Activated gamma-delta T cell treated with Interleukin-2 at 50 U/mL for 16 hours (primary cell): Measurements from ENCODE around the gene WSB2.
A peak's percentile ranks its signal among the peaks of the same experiment; 100 is the strongest.

Source experiments
- DNase-seq: peaks from one replicate; pipeline ENCODE4 v3.0.0-alpha.2; 2020

WSB2 gene

DNA sequence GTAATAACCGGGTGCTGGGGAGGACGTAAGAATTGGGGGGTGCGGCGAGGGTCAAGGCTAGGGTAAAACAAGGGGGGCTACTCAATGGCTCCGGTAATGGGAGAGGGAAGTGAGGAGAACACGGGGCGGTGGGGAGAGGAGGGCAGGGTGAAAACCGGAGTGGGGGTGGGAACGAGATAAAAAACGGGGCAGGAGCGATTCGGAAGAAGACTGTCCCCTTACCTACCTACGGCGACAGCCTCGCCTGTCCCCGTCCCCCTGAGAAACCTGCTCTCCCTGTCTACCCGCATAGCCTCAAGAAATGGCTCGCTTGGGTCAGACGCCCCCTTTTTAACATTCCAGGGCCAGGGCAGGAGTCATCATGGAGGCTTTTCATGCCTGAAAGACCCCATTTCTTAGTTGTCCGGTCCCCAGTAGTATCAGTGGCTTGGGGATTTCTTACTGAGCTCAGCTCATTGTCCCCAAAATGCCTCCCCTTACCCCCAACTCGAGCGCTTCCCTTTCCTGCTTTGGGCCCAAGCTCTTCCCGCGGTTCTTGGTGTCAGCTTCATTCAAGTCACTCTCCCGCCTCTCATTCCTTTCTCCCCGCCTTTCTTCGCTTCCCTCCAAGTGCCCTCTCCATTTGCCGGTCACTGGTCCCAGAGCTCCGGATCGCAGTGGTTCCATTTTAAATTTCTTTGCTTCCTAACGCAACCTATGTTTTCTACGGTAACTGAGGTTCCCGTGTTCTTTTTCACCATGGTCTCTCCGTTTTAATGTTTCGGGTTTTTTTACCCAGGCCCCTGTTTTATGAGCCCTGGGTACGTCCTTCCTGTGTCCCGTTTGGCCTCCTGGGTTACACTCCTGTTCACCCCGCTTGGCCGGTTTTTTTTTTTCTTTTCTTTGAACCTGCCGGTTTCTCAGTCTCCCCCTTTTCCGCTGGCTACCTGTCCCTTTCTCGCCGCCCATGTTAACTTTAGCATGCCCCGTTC is 1.2 kb upstream of the WSB2 start:
- DNase-seq: no peak

DNA sequence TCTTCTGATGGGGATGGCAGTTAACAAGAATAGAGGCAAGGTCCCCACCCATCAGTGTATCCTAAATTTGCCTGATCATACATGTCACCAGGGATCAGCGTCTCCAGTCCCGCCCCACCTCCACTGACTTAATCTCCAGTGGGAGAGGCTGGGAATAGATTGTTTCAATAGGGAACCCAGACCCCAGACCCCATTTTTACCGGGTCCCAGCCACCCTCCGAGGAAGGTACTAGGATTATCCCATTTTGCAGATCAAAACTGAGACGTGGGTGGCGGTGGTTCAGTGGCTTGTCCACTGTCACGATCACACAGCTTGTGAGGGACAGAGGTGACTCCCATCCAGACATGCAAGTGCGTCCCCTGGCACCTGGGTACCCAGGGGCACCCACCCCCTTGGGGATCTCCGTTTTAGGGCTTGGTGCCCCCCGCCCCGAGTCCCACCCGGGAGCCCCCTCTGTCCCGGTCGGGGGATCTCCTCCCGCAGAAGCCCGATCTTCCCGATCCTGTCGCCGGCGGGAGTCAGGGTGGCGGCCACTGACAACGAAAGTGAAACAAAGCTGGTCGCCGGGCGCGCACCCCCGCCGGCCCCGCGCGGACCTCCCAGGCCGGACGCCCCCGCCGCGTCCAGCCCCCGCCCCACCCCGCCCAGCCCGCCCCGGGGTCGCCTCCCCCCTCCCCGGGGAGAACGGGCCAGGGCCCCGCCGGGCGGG is 523 bp downstream of the WSB2 start:
- DNase-seq: peak; percentile 11

DNA sequence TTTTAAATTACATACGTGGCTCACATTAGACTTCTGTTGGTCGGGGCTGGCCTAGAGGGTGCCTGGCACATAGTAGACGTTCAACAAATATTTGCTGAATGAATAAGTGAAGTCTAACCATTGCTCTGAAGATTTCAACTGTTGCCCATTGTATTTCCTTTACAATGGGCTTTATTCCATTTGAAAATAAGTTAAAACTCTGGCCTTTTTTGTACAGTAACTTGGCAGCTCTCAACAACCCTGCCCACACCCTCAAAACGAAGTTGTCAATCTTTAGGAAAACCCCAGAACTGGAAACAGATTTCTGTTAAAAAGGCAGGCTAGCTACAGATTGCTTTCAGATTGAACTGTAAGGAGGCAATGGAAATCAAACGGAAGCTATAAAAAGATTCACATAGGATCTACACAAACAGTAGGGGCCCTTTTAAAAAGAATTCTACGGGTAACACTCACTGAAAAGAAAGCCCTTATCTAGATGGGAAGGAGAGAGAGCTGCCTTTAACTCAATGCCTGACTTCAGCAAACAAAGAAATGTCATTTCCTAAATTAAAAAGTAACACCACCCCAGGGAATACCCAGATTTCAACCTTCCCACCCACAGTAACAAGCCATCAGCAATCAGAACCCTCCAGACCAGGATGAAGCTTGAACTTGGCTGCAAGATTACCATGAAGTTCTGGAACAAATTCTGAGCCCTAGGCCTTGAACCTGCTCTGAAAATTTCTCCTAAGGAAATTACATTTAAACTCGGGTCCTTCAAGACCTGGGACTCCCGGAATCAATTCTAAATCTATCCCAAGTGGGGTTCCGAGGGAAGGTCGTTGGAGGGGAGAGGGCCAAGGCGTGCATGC is 1.4 kb downstream of the WSB2 start:
- no peak for DNase-seq

DNA sequence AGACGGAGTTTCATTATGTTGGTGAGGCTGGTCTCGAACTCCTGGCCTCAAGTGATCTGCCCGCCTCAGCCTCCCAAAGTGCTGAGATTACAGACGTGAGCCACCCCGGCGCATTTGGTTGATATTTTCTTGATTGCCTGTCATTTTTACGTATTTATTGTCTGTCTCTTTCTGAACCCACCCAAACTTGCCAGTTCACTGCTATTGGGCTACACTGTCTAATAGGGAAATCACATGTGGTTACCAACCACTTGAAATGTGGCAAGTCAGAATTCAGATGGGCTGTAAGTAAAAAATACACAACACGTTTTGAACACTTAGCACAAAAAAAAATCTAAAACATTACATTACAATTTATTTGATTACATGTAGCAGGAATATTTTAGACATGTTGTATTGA is 2.1 kb downstream of the WSB2 start:
- DNase-seq: no peak

DNA sequence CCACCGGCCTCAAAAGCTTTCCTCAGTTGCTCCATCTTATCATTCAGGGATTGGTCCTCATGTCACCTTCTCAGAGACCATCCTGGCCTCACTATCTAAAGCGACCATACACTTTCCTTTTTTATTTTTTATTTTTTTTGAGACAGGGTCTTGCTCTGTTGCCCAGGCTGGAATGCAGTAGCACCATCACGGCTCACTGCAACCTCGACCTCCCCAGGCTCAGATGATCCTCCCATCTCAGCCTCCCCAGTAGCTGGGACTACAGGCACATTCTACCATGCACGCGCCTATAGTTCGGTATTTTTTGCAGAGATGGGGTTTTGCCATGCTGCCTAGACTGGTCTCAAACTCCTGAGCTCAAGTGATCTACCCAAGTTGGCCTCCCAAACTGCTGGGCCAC is 2.8 kb downstream of the WSB2 start:
- no peak for DNase-seq

DNA sequence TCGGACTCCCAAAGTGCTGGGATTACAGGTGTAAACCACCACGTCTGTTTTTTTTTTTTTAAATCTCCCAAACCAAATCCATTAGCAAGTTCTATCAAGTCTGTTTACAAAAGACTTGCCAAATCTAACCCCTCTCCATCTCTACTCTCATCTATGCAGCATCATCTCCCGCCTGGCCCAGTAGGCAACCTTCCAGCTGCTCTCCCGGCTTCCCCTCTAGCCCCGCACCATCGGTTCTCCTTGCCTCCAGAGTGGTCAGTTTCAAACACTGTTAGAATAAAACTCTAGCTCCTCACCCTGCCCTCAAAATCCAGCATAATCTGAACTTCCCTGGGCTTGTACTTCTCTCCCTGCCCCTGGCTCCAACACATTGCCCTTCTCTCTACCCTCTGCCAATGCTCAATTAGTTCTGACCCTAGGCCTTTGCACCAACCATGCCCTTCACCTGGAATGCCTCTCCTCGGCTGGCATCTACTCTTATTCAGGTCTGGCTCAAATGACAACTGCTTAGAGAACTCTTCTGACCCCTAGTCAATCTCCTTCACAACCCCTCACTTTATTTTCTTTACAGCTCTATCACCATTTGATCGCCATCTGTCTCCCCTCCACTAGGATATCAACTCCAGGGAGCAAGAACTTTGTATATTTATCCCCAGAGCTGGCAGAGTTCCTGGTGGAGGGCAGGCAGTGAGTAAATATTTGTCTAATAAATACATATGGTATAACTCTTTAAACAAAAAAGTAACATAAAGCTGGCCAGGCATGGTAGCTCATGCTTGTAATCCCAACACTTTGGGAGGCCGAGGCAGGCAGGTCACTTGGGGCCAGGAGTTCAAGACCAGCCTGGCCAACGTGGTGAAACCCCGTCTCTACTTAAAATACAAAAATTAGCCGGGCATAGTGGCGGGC is 4.9 kb downstream of the WSB2 start:
- no peak for DNase-seq

DNA sequence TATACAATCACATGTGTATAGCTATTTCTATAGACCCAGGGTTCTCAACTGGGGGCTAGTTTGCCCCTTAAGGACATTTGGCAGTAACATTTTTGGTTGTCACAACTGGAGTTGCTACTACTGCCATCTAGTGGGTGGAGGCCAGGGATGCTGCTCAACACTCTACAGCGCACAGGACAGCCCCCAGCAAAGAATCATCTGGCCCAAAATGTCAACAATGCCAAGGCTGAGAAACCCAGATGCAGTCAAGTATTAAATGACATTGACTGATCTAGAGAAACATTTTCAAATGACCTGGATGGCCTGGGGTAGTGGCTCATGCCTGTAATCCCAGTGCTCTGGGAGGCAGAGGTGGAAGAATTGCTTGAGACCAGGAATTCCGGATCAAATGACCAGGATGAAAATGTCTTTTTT is 5.8 kb downstream of the WSB2 start:
- DNase-seq: peak; percentile 63

DNA sequence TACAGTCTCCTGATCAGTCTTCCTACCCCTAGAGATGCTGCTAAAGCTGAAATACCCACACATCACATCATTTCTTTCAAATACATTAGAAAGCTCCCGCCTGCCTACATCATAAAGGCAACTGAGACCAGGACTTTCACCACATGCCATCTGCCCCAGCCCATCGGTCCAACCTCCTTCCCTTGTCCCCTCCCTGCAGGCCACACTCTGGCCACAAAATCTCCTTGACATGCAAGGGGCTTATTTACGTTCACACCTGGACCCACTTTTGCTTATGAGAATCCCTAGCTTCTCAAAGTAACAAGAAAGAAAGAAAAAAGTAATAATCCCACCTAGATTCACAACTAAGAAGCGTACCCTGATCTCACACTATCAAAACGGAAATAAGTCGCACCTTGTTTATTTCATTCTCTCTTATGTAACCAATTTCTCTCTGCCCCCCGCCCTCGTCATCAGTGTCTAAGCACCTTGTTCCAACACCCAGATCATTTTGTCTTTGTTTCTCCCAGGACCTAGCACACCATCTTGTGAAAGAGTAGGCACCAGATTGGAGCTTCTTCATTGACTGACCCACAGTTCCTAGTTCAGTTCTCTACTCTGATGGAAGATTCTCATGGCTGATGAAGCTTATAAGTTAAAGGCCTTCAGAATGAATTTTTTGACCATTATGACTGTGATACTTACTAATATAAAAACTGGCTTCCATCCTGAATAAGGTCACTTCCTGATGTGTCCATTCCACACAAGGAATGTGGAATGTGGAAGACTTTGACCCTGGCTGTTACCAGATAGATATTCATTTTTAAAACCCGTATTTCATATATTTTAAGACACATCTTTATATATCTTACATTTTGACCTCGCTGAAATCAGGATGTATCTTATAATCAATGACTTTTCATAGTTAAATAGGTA is 7.7 kb downstream of the WSB2 start:
- DNase-seq: no peak

DNA sequence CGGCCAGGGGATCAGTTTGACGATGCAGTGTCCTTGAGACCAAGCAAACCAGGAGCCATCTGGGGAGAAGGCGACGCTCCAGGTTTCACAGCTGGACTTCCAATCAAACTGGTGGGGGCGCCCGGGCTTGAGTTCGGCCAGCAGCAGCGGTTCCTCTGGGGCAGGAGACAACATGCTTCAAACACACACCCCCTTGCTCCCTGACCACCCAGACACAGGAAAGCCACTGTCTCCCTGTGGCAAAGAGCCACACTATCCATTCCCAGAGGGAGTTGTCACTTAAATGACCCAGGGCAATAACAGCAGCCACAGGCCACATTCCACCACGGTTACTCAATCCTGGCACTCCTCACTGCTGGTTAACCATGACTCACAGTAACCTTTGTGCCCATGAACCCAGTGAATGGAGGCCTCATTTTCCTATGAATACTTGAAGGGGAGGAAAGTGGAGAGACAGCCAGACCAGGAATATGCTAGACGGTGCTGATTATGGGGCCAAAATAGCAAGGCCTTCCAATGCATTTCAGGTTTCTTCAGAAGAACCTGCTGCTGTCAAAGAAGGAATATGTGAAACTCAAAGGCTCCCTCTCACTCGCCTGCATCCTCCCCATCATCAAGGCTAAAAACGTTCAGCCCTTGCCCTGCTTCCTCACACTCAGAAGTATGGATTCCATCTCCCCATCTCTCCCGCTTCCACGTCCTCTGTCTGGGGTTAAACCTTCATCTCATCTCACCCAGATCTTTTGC is 8.5 kb downstream of the WSB2 start:
- no peak for DNase-seq

DNA sequence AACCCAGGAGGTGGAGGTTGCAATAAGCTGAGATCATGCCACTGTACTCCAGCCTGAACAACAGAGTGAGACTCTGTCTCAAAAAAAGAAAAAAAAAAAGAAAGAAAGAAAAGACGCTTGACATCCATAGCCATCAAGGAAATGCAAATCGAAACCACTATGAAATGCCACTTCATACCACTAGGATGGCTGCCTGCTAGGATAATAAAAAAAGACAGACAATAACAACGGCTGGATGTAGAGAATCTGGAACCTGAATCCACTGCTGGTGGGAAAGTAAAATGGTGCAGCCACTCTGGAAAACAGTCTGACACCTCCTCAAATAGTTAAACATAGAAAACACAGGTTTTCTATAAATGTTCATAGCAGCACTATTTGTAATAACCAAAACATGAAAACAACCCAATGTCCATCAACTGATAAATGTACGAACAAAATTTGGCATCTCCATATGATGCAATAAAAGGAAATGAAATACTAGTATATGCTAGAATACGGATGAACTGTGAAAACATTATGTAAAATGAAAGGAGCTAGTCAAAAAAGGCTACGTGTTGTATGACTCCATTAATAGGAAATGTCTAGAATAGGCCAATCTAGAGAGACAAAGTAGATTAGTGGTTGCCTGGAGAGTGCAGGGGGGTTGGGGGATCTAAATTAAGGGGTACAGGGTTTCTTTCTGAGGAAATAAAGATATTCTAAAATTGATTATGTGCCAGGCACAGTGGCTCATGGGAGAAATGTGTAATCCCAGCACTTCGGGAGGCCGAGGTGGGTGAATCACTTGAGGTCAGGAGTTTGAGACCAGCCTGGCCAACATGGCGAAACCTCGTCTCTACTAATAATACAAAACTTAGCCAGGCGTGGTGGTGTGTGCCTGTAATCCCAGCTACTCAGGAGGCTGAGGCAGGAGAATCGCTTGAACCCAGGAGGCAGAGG is 9.7 kb downstream of the WSB2 start:
- DNase-seq: no peak

DNA sequence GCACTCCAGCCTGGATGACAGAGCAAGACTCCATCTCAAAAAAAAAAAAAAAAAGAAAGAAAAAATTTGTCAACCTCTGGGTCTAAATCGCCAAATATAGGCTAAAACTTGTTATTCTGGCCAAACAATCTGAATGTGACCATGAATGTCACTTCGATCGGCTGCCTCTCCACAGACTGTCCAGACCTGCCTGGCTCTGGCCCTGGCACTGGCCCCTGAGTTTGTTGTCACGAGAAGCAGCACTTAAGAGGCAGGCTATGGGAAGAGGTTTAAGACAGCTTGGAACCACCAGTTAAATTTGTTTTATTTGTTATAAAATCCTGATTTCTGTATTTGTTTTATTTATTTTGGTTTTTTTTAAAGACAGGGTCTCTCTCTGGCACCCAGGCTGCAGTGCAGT is 14.5 kb downstream of the WSB2 start:
- no peak for DNase-seq

DNA sequence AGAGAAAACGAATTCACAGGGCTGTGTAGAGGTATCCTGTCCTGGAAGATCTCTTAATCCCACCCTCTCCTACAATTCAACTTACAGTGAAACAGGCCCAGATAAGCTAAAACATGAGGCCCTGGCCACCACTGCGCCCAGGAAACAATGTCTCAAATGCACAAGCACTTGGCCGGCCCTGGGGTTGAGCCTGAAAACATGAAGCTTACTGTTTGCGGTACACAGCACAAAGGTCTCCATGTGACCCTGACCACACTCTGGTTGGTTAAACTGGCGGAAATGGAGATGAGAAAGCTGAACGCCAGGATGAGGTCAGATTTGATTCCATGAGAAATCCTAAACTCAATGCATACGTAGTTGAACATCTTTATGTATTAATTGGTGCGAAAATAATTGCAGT is 16.4 kb downstream of the WSB2 start:
- no peak for DNase-seq

DNA sequence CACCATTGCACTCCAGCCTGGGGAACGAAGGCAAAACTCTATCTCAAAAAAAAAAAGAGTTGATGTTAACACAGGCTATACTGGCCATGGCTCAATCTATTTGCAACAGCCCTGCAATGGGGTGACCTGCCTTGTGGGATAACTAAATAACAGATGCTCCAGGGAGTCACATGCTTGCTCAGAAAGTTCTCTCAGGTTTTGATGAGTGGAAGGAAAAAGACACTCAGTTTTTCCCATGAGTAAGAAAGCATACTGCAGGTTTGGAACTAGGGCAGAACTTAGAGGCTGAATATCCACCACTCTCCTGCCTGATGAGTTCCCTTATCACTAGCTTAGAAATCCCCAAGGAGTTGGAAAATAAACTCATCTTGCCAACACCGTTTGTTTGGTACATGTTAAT is 16.9 kb downstream of the WSB2 start:
- no peak for DNase-seq

DNA sequence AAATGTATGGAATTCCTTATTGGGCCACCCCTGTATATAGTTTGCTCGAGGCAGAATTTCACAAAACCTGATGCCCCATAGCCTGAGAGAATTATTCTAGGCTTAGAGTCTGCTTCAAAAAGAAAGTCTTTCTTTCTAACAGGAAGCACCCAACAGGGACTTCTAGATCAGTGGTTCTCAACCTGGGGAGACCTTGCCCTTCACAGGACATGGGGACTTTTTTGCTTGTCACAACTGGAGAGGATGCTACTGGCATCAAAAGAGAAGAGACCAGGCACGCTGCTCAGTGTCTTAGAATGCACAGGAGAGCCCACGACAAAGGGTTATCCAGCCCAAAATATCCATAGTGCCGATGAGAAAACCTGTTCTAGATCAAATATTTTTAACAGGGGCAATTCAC is 18.9 kb downstream of the WSB2 start:
- no peak for DNase-seq

DNA sequence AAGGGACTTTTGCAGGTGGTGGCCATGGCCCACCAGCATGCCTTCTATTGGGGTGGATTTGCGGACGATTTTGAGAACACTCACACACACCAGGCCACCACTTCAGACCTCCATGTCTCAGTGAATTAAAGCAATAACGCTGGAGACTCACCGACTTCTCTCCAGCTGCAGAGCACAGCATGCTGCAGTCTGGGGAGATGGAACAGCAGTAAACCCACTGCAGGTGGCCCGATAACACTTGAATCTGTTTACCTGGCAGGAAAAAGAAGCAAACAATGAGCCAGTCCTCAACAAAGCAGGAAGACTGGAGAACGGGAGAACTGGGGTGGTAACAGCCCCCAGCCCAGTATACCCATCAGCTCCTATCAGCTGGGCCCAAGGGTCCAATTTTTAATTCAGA is 22.8 kb downstream of the WSB2 start:
- no peak for DNase-seq

DNA sequence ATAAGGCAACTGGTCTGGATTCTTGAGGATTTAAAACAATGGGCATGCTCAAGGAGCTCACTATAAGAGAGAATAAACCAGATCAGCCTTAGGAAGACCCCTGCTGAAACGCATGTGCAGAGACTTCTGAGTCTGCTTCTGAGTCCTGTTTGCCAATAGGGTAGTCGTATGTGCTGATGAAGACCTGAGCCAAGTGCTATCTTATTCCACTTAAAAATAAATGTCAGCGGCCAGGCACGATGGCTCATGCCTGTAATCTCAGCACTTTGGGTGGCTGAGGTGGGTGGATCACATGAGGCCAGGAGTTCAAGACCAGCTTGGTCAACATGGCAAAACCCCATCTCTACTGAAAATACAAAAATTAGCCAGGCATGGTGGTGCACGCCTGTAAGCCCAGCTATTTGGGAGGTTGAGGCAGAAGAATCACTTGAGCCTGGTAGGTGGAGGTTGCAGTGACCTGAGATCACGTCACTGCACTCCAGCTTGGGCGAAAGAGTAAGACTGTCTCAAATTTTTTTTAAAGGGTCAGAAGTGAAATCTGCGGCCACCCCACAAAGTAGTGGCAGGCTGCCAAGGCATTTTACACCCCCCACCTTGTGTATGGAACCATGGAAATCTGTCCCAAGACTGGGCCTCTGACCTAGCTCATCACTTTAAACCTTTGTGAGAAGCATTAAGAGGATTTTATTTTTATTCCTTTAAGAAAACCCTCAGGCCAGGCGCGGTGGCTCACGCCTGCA is 24.1 kb downstream of the WSB2 start:
- DNase-seq: no peak

DNA sequence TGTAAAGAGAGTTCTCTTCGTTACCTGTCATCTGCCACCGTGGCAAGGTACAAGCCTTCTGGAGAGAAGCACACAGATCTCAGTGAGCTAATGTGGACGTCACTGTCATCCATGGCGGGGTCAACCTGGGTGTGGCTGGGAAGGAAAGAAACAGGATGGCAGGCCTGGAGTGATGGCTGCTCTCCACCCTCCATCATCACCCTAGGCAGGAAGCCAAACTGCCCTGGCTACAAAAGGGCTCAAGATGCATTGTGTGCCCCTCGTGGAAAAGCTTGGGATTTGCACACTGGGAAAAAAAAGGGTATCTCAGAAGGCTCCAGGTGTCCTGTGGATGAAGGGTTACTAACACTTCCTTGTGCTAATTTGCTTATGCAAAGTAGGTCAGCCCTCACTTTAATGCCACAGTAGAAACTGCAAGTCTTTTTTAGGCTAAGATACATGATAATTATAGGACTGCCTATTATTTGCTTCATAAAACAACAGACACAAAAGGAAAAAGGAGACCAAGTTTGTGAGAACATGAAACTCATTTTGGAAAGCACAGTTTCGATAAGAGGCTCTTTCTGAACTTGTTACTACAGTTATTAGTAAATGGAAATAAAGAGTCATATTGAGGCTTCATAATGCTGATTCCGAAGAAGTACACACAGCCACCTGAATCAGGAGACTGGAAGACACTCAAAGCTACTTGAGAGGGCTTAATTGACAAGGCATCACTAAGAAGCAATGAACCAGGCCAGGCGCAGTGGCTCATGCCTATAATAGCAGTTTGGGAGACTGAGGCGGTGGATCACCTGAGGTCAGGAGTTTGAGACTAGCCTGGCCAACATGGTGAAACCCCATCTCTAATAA is 25.6 kb downstream of the WSB2 start:
- no peak for DNase-seq
